Left lung (tissue), 14 donors: ENCODE results near the gene KRTAP10-4. TPM values are rescaled to one million over a fixed set of nuclear protein-coding genes. Genes with fewer than 3 reads are reported as not detected.
"Not testable (repeated sequence)": the region's sequence is repeated elsewhere in the genome, so short reads cannot be mapped to it uniquely, and the experiment has no call there.

Experiments used
- ATAC-seq: fragments of 200-7000 bp; cut with Tn5 transposase; one replicate; pipeline ENCODE4 v1.9.1; 2020; ENCODE audit warnings: moderate library complexity
- DNase-seq, 4 donors: peaks; one replicate each; pipeline ENCODE4 v3.0.0-alpha.2; 2013 to 2020
- H3K27ac ChIP-seq, 2 donors: fragments of 200-600 bp; sonication (generic) in 1 of 2; one replicate each; pipeline versions ENCODE4 v1.5.0 to v1.8.0; 2020 to 2021
- H3K27me3 ChIP-seq, 2 donors: fragments of 200-600 bp; sonication (generic) in 1 of 2; one replicate each; pipeline versions ENCODE4 v1.5.0 to v1.8.0; 2020 to 2021
- H3K36me3 ChIP-seq, 2 donors: fragments of 200-600 bp; sonication (generic) in 1 of 2; one replicate each; pipeline versions ENCODE4 v1.5.0 to v1.8.0; 2020 to 2021
- H3K4me1 ChIP-seq, 2 donors: fragments of 200-600 bp; one replicate each; pipeline ENCODE4 v1.8.0; 2021
- H3K4me3 ChIP-seq, 2 donors: fragments of 200-600 bp; sonication (generic) in 1 of 2; one replicate each; pipeline versions ENCODE4 v1.5.0 to v1.8.0; 2020 to 2021; ENCODE audit warnings: mild to moderate bottlenecking in 1 of 2
- H3K9me3 ChIP-seq, 2 donors: fragments of 200-600 bp; sonication (generic) in 1 of 2; one replicate each; pipeline versions ENCODE4 v1.5.0 to v1.8.0; 2020 to 2021
- intact Hi-C, 2 donors: fragments of 100-400 bp; cut with DNase I; formaldehyde crosslinking; loops; one replicate each; pipeline versions ENCODE4 v1.11.2 to v1.14.2; 2022
- long read RNA-seq, 12 donors: library from polyadenylated mRNA in 2 of 12; unstranded in 2 of 12; transcript quantifications; one replicate each; pipeline ENCODE4 v2.0.0 and lab custom pipeline, GENCODE V29; 2019 to 2026
- polyA plus RNA-seq, 6 donors: library from polyadenylated mRNA; unstranded; fragments of 120-200 nt; gene quantifications; one replicate each; pipeline ENCODE4 v1.2.1, GENCODE V29; 2013; ENCODE audit not compliant: insufficient read length in 6 of 6
- total RNA-seq, 2 donors: library from RNA; stranded (reverse); fragmentation: NEBNext Ultra II Directional; extraction: Animal tissue kit (Norgen Biotek cat#: 25700); gene quantifications; one replicate each; pipeline ENCODE4 v1.2.1, GENCODE V29; 2021
- TF ChIP-seq, protein P1 (sequence below), 2 donors: fragments of 200-600 bp; sonication (generic) in 1 of 2; IDR thresholded peaks; one replicate each; pipeline versions ENCODE4 v1.5.0 to v1.8.0; 2021; ENCODE audit warnings: antibody characterized with exemption in 2 of 2
- donor health status: DM: no; HTN: yes; CAD: no.
- donor health status: DM: no; HTN: no; CAD: no.

KRTAP10-4 gene
- total RNA-seq (not detected), polyA plus RNA-seq (not detected)
- long read RNA-seq, donor 1: 0 reads
- long read RNA-seq, donor 2: 0 reads
- long read RNA-seq, donor 3: 0 reads
- long read RNA-seq, donor 4: 0 reads
- long read RNA-seq, donor 5: 0 reads
- long read RNA-seq, donor 6: 0 reads
- long read RNA-seq, donor 7: 0 reads
- long read RNA-seq, donor 8: 0 reads
- long read RNA-seq, donor 9: 0 reads
- long read RNA-seq, donor 10: 0 reads
- long read RNA-seq, donor 11: 0 reads
- long read RNA-seq, donor 12: 0 reads

GRCh38 chr21:44573630-44574456 lies at the start of gene KRTAP10-4:
KRTAP10-4 (plus strand) TSS chr21:44573729; CDS start chr21:44573759, 30 bp downstream.
- DNase-seq, intact Hi-C loops, H3K4me3 ChIP-seq, ATAC-seq, H3K36me3 ChIP-seq, H3K27ac ChIP-seq, H3K4me1 ChIP-seq: not testable (repeated sequence)
- Histone ChIP-seq H3K9me3 (peaks cover 0 to 16% of the 10 kb centered on the region in 2 donors), H3K27me3 (peaks cover 0 to 35% of the 10 kb centered on the region in 2 donors)

DNA sequence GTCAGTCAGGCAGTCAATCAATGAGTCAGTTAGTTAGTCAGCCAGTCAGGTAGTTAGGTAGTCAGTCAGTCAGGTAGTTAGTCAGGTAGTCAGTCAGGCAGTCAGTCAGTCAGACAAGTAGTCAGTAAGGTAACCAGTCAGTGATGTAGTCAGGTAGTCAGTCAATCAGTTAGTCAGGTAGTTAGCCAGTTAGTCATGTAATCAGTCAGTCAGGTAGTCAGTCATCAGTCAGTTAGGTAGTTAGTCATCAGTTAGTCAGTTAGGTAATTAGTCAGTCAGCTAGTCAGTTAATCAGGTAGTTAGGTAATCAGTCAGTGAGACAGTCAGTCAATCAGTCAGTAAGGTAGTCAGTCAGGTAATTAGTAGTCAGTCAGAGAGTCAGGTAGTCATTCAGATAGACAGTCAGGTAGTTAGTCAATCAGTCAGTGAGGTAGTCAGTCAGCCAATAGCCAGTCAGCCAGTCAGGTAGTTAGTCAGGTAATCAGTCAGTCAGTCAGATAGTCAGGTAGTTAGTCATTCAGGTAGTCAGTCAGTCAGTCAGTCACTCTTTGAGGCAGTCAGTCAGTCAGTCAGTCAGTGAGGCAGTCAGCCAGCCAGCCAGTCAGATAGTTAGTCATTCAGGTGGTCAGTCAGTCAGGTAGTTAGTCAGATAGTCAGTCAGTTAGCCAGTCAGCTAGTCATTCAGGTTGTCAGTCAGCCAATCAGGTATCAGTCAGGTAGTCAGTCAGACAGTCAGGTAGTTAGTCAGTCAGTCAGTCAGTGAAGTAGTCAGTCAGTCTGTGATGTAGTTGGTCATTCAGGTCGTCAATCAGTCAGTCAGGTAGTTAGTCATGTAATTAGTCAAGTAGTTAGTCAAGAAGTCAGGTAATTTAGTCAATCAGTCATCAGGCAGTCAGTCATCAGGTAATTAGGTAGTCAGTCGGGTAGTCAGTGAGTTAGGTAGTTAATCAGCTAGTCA lies 48.8 kb upstream of the KRTAP10-4 start:
- no peak for ATAC-seq
- TF ChIP-seq, protein P1, sequence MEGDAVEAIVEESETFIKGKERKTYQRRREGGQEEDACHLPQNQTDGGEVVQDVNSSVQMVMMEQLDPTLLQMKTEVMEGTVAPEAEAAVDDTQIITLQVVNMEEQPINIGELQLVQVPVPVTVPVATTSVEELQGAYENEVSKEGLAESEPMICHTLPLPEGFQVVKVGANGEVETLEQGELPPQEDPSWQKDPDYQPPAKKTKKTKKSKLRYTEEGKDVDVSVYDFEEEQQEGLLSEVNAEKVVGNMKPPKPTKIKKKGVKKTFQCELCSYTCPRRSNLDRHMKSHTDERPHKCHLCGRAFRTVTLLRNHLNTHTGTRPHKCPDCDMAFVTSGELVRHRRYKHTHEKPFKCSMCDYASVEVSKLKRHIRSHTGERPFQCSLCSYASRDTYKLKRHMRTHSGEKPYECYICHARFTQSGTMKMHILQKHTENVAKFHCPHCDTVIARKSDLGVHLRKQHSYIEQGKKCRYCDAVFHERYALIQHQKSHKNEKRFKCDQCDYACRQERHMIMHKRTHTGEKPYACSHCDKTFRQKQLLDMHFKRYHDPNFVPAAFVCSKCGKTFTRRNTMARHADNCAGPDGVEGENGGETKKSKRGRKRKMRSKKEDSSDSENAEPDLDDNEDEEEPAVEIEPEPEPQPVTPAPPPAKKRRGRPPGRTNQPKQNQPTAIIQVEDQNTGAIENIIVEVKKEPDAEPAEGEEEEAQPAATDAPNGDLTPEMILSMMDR (IDR thresholded peaks at IDR 0.05): no peak
- no peaks in the 10 kb centered on the region for H3K9me3 ChIP-seq
- H3K27ac ChIP-seq: no peak overlapping the region
- intact Hi-C loops: no loop called here
- H3K27me3 ChIP-seq: peaks cover 0 to 22% of the 10 kb centered on the region in 2 donors
- no peaks in the 10 kb centered on the region for H3K36me3 ChIP-seq
- no peak overlapping the region for H3K4me3 ChIP-seq
- no peak for DNase-seq
- no peaks in the 10 kb centered on the region for H3K4me1 ChIP-seq

DNA sequence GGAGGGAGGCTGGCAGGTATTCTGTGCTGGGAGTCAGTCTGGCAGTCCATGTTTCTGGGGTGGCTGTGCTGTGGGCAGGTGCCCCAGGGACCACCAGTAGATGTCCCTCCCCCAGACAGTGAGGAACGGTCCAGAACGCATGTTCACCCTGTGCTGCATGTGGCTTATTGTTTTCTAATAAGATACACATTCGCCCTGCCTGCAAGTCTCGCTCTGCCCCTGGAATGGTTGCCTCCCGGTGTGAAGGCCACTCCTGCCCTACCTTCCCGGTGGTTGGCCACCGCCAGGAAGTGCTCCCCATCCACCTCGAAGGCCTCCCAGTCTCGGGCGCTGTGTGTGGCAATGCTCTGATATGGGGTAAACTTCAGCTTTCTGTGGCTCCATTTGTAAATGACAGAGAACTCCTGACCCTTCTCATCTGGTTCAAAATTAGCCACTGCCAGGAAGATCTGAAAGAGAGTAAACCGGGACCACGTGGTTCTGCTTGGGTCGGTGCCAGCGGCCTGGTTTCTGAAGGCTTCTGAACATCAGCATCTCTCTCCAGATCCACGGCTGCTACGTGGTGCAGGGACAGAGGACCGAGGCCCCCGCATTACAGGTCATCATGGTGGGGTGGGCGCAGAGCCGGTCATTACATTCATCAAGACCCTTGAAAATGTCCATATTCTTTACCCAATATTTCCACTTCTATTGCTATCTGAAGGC lies 48.0 kb upstream of the KRTAP10-4 start:
- ATAC-seq (no peak), DNase-seq (peak in 2 of 4 donors; percentile 23 to 53)
- no peaks in the 10 kb centered on the region for H3K4me1 ChIP-seq
- H3K27ac ChIP-seq: no peak overlapping the region
- H3K4me3 ChIP-seq: no peak overlapping the region
- H3K36me3 ChIP-seq: no peaks in the 10 kb centered on the region
- TF ChIP-seq, protein P1 (IDR thresholded peaks at IDR 0.05): no peak
- intact Hi-C loops: no loop called here
- H3K9me3 ChIP-seq: no peaks in the 10 kb centered on the region
- H3K27me3 ChIP-seq: peaks cover 0 to 13% of the 10 kb centered on the region in 2 donors

DNA sequence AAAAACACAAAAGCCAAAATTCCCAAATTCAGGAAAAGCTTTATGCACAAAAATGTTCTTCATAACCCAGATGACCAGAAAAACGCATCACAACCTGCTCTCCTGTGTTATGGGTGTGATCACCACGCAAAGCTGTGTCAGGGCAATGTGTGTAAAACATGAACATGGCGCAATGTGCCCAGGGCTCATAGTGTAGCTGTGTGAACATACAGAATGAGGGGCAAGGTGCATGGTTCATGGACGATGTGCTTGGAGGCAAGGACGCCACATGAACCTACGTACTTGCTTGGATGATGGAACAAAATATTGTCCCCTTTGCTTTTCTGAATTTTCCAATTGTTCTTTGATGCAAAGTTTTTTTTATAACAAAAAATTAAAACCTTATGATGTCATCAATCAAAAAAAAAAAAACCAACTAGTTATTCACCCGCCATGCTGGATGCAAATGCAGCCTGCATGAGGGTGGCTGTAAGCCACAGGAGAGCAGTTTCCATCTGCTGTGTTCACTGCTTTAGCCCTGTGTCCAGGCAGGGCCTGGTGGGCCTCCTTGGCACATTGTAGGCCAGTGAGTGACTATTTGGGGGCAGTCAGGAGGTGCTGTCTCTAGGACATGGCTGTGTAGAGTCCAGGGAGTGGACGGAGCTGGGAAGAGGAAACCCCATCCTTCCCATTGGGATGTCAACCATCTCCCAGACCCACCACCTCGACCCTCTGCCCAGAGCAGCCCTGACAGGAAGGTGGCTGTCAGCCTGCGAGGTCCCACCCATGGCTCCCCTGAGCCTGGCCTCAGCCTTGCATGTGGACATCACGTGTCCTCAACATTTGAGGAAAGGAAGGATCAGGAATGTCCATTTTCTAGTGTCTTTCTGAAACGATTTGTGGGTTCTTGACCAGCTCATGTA lies 47.2 kb upstream of the KRTAP10-4 start:
- intact Hi-C loops: no loop called here
- DNase-seq (peak in 1 of 4 donors; percentile 43), ATAC-seq (no peak)
- Histone ChIP-seq H3K36me3 (no peaks in the 10 kb centered on the region), H3K4me1 (no peaks in the 10 kb centered on the region), H3K27me3 (peaks cover 0 to 11% of the 10 kb centered on the region in 2 donors), H3K9me3 (no peaks in the 10 kb centered on the region), H3K27ac (no peak overlapping the region), H3K4me3 (no peak overlapping the region)
- TF ChIP-seq, protein P1 (IDR thresholded peaks at IDR 0.05): no peak
